ENCODE data around the gene HTR3B.

Gene HTR3B

GRCh38 chr11:113923572-113923971 lies 19.0 kb downstream of the HTR3B start:
- Histone ChIP-seq H3K27ac (ENCODE audit: low read depth, low read length) (no peak overlapping the region), H3K9me3 (ENCODE audit: control insufficient read depth, insufficient read depth, low read length) (no peaks in the 10 kb centered on the region), H3K36me3 (ENCODE audit: control insufficient read depth, low read length) (no peaks in the 10 kb centered on the region), H4K20me1 (ENCODE audit: control insufficient read depth, insufficient read depth, low read depth, low read length) (no peaks in the 10 kb centered on the region), H3K4me2 (ENCODE audit: low read length) (no peak overlapping the region), H3K4me1 (ENCODE audit: control insufficient read depth, low read length) (no peaks in the 10 kb centered on the region), H3K4me3 (ENCODE audit: low read length) (no peak overlapping the region), H3K79me2 (ENCODE audit: control insufficient read depth, low read length) (no peaks in the 10 kb centered on the region), H3K9me2 (replicated peaks; ENCODE audit: control insufficient read depth, low read length) (no peaks in the 10 kb centered on the region), H3K27me3 (ENCODE audit: control insufficient read depth, low read length) (no peaks in the 10 kb centered on the region; the same call in 1 of the 2 replicates), H3F3A (ENCODE audit: control insufficient read depth, insufficient read depth) (no peaks in the 10 kb centered on the region)
- TF ChIP-seq, protein P1, sequence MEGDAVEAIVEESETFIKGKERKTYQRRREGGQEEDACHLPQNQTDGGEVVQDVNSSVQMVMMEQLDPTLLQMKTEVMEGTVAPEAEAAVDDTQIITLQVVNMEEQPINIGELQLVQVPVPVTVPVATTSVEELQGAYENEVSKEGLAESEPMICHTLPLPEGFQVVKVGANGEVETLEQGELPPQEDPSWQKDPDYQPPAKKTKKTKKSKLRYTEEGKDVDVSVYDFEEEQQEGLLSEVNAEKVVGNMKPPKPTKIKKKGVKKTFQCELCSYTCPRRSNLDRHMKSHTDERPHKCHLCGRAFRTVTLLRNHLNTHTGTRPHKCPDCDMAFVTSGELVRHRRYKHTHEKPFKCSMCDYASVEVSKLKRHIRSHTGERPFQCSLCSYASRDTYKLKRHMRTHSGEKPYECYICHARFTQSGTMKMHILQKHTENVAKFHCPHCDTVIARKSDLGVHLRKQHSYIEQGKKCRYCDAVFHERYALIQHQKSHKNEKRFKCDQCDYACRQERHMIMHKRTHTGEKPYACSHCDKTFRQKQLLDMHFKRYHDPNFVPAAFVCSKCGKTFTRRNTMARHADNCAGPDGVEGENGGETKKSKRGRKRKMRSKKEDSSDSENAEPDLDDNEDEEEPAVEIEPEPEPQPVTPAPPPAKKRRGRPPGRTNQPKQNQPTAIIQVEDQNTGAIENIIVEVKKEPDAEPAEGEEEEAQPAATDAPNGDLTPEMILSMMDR (IDR thresholded peaks at IDR 0.05; ENCODE audit: low read depth, low read length, poor library complexity, severe bottlenecking), result no peak
- no peak for TF ChIP-seq EZH2phosphoT487 (IDR thresholded peaks at IDR 0.05; ENCODE audit: borderline replicate concordance, low read length)

- Histone ChIP-seq H3F3A (ENCODE audit: control insufficient read depth, insufficient read depth) (no peaks in the 10 kb centered on the region), H3K9me3 (ENCODE audit: control insufficient read depth, insufficient read depth, low read length) (no peaks in the 10 kb centered on the region), H3K4me2 (ENCODE audit: low read length) (no peak overlapping the region), H3K27ac (ENCODE audit: low read depth, low read length) (no peak overlapping the region), H3K9me2 (replicated peaks; ENCODE audit: control insufficient read depth, low read length) (no peaks in the 10 kb centered on the region), H3K36me3 (ENCODE audit: control insufficient read depth, low read length) (no peaks in the 10 kb centered on the region), H4K20me1 (ENCODE audit: control insufficient read depth, insufficient read depth, low read depth, low read length) (no peaks in the 10 kb centered on the region), H3K4me1 (ENCODE audit: control insufficient read depth, low read length) (no peaks in the 10 kb centered on the region), H3K79me2 (ENCODE audit: control insufficient read depth, low read length) (no peaks in the 10 kb centered on the region), H3K4me3 (ENCODE audit: low read length) (no peak overlapping the region), H3K27me3 (ENCODE audit: control insufficient read depth, low read length) (no peaks in the 10 kb centered on the region; the same call in 1 of the 2 replicates)
- TF ChIP-seq, protein P1 (IDR thresholded peaks at IDR 0.05; ENCODE audit: low read depth, low read length, poor library complexity, severe bottlenecking), result no peak
- TF ChIP-seq EZH2phosphoT487 (IDR thresholded peaks at IDR 0.05; ENCODE audit: borderline replicate concordance, low read length), result no peak
Measured at GRCh38 chr11:113926273-113927197, 21.9 kb downstream of the HTR3B start.

DNA sequence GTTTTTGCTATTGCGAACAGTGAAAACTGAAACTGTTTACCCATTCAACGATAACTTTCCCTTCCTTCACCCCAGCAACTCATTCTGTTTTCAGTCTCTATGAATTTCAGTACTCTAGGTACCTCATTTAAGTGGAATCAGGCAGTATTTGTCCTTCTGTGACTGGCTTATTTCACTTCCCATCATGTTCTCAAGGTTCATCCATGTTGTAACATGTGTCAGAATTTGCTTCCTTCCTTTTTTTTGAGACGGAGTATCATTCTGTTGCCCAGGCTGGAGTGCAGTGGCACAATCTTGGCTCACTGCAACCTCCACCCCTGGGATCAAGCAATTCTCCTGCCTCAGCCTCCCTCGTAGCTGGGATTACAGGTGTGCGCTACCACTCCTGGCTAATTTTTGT lies 23.7 kb downstream of the HTR3B start:
- H3K79me2 ChIP-seq (ENCODE audit: control insufficient read depth, low read length), result no peaks in the 10 kb centered on the region
- no peak for TF ChIP-seq EZH2phosphoT487 (IDR thresholded peaks at IDR 0.05; ENCODE audit: borderline replicate concordance, low read length)
- TF ChIP-seq, protein P1 (IDR thresholded peaks at IDR 0.05; ENCODE audit: low read depth, low read length, poor library complexity, severe bottlenecking), result no peak
- H3K9me3 ChIP-seq (ENCODE audit: control insufficient read depth, insufficient read depth, low read length), result no peaks in the 10 kb centered on the region
- no peaks in the 10 kb centered on the region for H3K9me2 ChIP-seq (replicated peaks; ENCODE audit: control insufficient read depth, low read length)
- no peak overlapping the region for H3K27ac ChIP-seq (ENCODE audit: low read depth, low read length)
- H3K36me3 ChIP-seq (ENCODE audit: control insufficient read depth, low read length), result no peaks in the 10 kb centered on the region
- no peak overlapping the region for H3K4me2 ChIP-seq (ENCODE audit: low read length)
- H3K4me3 ChIP-seq (ENCODE audit: low read length), result no peak overlapping the region
- H3K4me1 ChIP-seq (ENCODE audit: control insufficient read depth, low read length), result no peaks in the 10 kb centered on the region
- H4K20me1 ChIP-seq (ENCODE audit: control insufficient read depth, insufficient read depth, low read depth, low read length), result no peaks in the 10 kb centered on the region
- no peaks in the 10 kb centered on the region for H3F3A ChIP-seq (ENCODE audit: control insufficient read depth, insufficient read depth)
- H3K27me3 ChIP-seq (ENCODE audit: control insufficient read depth, low read length), result no peaks in the 10 kb centered on the region; the same call in 1 of the 2 replicates

All from DOHH2 (cell line).